ENCODE measurements around the gene SLC2A4RG. TPM values are rescaled to one million over a fixed set of nuclear protein-coding genes. Genes with fewer than 3 reads are reported as not detected.

The SLC2A4RG gene
- total RNA-seq, 2 donors from 2014 or later = 24.7 to 37.2 TPM

GRCh38 chr20:63697357-63697867 is 42.2 kb upstream of the SLC2A4RG start:
- ATAC-seq (no peak), DNase-seq (ENCODE audit: low spot score in 2 of 2) (no peak)
- Mint-ChIP-seq H3K27ac (peak overlapping the region in 1 of 2 donors; percentile 42), H3K9me3 (no peaks in the 10 kb centered on the region), H3K36me3 (peaks cover 0 to 6% of the 10 kb centered on the region in 2 donors)

DNA sequence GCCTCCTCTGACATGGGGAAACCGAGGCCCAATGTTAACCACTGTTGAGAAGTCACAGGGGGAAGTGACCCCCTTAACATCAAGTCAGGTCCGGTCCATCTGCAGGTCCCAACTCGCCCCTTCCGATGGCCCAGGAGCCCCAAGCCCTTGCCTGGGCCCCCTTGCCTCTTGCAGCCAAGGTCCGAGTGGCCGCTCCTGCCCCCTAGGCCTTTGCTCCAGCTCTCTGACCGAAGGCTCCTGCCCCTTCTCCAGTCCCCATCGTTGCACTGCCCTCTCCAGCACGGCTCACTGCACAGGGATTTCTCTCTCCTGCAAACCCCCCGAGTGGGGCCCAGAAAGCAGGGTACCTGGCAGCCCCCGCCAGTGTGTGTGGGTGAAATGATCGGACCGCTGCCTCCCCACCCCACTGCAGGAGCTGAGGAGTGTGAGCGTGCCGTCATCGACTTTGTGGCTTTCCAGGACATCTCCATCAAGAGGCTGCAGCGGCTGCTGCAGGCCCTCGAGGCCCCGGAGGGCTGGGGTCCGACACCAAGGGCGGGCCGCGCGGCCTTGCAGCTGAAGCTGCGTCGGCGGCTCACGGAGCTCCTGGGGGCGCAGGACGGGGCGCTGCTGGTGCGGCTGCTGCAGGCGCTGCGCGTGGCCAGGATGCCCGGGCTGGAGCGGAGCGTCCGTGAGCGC is 41.6 kb upstream of the SLC2A4RG start:
- Mint-ChIP-seq H3K27ac (peak overlapping the region; percentile 42 to 86), H3K36me3 (peaks cover 0 to 6% of the 10 kb centered on the region in 2 donors), H3K9me3 (no peaks in the 10 kb centered on the region)
- ATAC-seq (no peak), DNase-seq (ENCODE audit: low spot score in 2 of 2) (no peak)

DNA sequence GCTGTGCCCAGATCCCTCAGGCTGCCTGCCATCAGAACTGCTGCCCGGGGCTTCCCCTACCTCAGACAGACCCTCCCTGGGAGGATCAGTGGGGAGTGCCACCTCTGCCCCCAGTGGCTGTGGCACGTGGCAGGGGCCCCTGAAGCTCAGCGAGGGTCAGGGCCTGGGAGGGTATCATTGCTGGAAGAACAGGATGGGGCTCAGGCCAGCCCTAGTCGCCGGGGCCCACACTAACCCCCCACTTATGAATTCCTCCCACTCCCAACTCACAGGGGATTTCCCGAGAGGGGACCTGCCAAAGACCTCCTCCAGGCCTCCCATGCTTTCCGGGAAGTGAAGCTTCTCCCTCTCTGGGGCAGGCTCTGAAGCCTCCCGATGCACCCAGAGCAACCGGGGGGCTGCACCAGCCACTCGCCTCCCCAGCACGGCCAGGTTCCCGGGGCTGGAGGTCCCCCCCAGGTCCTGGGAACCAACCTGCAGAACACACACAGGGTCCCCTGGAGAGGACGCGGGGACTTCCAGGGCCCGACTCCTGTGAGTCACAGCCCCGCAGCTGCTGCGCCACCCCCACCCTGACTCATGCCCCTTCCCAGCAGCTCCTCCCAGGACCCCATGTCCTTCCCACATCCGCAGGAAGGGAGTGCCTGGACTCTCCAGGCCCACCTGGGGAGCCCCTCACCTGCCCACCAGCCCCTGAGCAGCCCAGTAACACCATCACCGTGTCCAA is 40.7 kb upstream of the SLC2A4RG start:
- H3K27ac Mint-ChIP-seq = peak overlapping the region; percentile 38 to 89
- no peak for DNase-seq (ENCODE audit: low spot score in 2 of 2)
- H3K36me3 Mint-ChIP-seq = peaks cover 0 to 2% of the 10 kb centered on the region in 2 donors
- peak; percentile 54 to 68 for ATAC-seq
- H3K9me3 Mint-ChIP-seq = no peaks in the 10 kb centered on the region

DNA sequence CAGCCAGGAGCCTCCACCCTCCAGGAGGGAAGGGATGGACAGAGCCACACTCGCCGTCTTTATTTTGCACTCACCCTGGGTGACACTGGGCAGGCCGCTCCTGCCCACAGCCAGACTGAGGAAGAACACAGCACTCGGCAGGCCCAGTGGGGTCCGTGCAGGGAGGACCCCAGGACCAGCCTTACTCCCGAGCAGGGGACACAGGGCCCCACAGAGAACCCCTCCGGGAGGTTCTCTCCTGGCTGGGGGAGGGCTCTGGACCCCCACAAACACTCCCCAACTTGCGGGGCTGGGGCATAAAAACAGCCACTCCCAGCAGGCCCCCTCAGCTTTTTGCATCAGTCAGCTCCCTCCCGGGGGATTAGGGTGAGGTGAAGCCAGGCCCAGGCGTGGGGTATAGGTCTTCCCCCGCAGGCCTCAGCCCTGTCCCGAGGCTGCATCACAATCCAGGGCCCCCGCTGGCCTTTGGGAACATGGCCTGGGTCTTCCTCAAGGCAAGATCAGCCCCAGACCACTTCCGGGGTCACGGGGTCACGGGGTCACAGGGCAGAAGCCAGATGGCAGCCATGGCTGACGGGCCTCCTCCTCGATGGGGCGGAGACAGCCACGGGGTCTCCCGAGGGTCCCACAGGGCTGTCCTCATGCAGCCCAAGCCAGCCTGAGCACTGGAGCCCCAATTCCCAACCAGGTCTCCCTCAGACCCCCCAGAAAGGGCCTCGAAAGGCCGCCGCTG is 39.9 kb upstream of the SLC2A4RG start:
- H3K9me3 Mint-ChIP-seq = no peaks in the 10 kb centered on the region
- no peak for DNase-seq (ENCODE audit: low spot score in 2 of 2)
- H3K27ac Mint-ChIP-seq = peak overlapping the region; percentile 38 to 89
- ATAC-seq = no peak
- H3K36me3 Mint-ChIP-seq = no peaks in the 10 kb centered on the region

GRCh38 chr20:63700199-63701050 is 39.2 kb upstream of the SLC2A4RG start:
- DNase-seq (ENCODE audit: low spot score in 2 of 2) (peak in 1 of 2 donors; percentile 52), ATAC-seq (no peak)
- H3K27ac Mint-ChIP-seq = peak overlapping the region; percentile 38 to 60
- no peaks in the 10 kb centered on the region for H3K9me3 Mint-ChIP-seq
- no peaks in the 10 kb centered on the region for H3K36me3 Mint-ChIP-seq

GRCh38 chr20:63701051-63701328 is 38.6 kb upstream of the SLC2A4RG start:
- H3K9me3 Mint-ChIP-seq = no peaks in the 10 kb centered on the region
- DNase-seq (ENCODE audit: low spot score in 2 of 2) = no peak
- no peak overlapping the region for H3K27ac Mint-ChIP-seq
- H3K36me3 Mint-ChIP-seq = no peaks in the 10 kb centered on the region
- ATAC-seq = no peak

DNA sequence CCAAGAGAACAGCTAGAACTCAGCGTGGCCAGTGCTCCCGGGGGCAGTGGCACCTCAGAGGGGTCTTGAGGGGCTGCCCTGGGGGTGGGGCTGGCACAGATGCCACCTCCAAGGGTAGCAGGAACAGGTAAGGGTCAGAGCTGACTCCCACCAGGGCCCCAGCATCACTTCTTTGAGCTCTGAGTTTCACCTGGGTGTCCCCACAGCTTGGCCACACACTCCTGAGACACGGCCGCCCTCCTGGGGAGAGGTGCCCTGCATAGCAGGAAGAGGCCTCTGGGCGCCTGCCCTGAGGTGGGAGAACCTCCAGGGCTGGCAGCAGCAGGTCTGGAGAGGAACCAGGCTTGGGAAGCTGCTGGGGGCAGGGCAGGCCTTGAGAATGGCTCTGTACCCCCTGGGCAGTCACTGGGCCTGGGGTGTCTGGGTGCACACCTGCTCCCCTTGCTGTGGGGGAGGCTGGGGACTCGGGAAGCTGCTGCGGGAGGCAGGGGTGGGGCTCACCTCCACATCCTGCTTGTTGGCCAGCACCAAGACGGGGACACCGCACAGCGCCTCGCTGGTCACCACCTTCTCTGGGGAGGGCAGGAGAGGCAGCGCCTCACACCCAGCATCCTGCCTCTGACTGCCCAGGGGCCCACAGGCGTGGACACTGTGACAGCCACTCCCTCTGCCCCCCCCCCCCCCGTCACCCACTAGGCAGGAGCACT is 38.1 kb upstream of the SLC2A4RG start:
- DNase-seq (ENCODE audit: low spot score in 2 of 2) (no peak), ATAC-seq (no peak)
- H3K36me3 Mint-ChIP-seq = peaks cover 3% of the 10 kb centered on the region in 2 donors
- no peak overlapping the region for H3K27ac Mint-ChIP-seq
- no peaks in the 10 kb centered on the region for H3K9me3 Mint-ChIP-seq

DNA sequence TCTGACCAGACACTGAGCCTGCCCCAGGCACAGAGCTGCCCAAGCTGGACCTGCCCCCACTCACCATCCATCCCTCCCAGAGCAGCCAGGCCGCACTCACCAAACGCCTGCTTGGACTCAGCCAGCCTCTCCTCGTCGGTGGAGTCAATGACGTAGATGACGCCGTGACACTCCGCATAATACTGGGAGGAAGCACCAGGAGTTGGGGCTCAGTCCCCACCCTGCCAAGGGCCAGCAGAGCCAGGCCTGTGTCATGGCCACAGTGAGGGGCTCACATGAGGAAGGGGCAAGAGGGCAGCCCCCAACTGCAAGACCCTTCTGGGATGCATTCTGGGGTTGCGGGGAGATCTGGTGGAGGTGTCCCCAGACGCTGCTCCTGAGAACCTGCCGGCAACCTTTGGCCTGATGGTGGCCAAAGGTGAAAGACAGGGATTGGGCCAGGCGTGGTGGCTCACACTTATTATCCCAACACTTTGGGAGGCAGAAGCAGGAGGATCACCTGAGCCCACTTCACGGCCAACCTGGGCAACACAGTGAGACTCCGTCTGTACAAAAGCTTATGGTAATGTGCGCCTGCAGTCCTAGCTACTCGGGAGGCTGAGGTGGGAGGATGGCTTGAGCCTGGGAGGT is 37.4 kb upstream of the SLC2A4RG start:
- H3K9me3 Mint-ChIP-seq = no peaks in the 10 kb centered on the region
- H3K27ac Mint-ChIP-seq = peak overlapping the region; percentile 54 to 94
- H3K36me3 Mint-ChIP-seq = peaks cover 7 to 9% of the 10 kb centered on the region in 2 donors
- DNase-seq (ENCODE audit: low spot score in 2 of 2) (no peak), ATAC-seq (no peak)

- ATAC-seq = no peak
- peak overlapping the region in 1 of 2 donors; percentile 54 for H3K27ac Mint-ChIP-seq
These were observed 36.7 kb upstream of the SLC2A4RG start for GRCh38 chr20:63702751-63703470.

DNA sequence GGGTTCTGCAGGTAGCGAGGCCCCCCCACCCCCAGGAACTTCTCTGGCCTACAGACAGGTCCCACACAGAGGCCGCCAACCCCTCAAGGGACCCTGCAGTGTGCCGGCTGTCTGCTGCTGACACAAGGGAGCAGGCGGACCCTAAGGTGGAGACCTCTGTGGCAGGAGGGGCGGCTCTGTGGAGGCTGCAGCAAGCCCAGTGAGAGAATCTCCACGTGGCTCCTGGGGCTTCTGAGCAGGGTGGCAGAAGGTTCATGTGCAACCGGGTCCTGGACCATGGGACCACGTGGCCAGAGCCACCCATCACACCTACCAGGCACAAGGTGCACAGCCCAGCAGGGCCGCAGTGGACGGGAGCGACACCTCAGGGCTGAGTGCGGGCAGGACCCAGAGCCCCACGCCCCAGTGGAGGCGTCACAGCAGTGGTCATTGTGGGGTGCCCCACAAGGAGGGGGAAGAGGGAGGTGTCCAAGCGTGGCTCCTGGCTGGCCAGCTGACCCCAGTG is 36.1 kb upstream of the SLC2A4RG start:
- peaks cover 9 to 10% of the 10 kb centered on the region in 2 donors for H3K36me3 Mint-ChIP-seq
- no peak overlapping the region for H3K27ac Mint-ChIP-seq
- ATAC-seq = no peak
- DNase-seq (ENCODE audit: low spot score in 2 of 2) = no peak
- no peaks in the 10 kb centered on the region for H3K9me3 Mint-ChIP-seq

More at GRCh38 chr20:63702751-63703470, 36.7 kb upstream of the SLC2A4RG start:
- Mint-ChIP-seq H3K9me3 (no peaks in the 10 kb centered on the region), H3K36me3 (peaks cover 7 to 9% of the 10 kb centered on the region in 2 donors)
- DNase-seq (ENCODE audit: low spot score in 2 of 2) = no peak

GRCh38 chr20:63703976-63704748 is 35.4 kb upstream of the SLC2A4RG start:
- H3K36me3 Mint-ChIP-seq = peaks cover 9 to 17% of the 10 kb centered on the region in 2 donors
- ATAC-seq = no peak
- H3K9me3 Mint-ChIP-seq = no peaks in the 10 kb centered on the region
- no peak overlapping the region for H3K27ac Mint-ChIP-seq
- no peak for DNase-seq (ENCODE audit: low spot score in 2 of 2)

- H3K27ac Mint-ChIP-seq = peak overlapping the region in 1 of 2 donors; percentile 7
- ATAC-seq (no peak), DNase-seq (ENCODE audit: low spot score in 2 of 2) (no peak)
- H3K36me3 Mint-ChIP-seq = peaks cover 9 to 18% of the 10 kb centered on the region in 2 donors
- H3K9me3 Mint-ChIP-seq = no peaks in the 10 kb centered on the region
These were observed 34.8 kb upstream of the SLC2A4RG start for GRCh38 chr20:63704749-63705117.

- DNase-seq (ENCODE audit: low spot score in 2 of 2) = no peak
- Mint-ChIP-seq H3K36me3 (peaks cover 9 to 20% of the 10 kb centered on the region in 2 donors), H3K27ac (peak overlapping the region; percentile 7 to 62), H3K9me3 (no peaks in the 10 kb centered on the region)
- ATAC-seq = no peak
These were observed 34.1 kb upstream of the SLC2A4RG start for GRCh38 chr20:63705232-63706026.
